ENCODE results near the gene HIRIP3.

Gene HIRIP3

GRCh38 chr16:29958756-29959155, 36.7 kb downstream of the HIRIP3 start:
- DNase-seq, result no peak

GRCh38 chr16:29951625-29952365, 43.6 kb downstream of the HIRIP3 start:
- DNase-seq, result no peak

- no peak for DNase-seq
These were observed 44.5 kb downstream of the HIRIP3 start for GRCh38 chr16:29950806-29951461.

GRCh38 chr16:29947897-29948296, 47.5 kb downstream of the HIRIP3 start:
- DNase-seq, result no peak

- no peak for DNase-seq
These were observed 51.3 kb downstream of the HIRIP3 start for GRCh38 chr16:29943846-29944799.

Measured in activated T-cell treated with anti-CD3 and anti-CD28 coated beads, Interleukin-2, amount 50 U/mL, for 48 hours (primary cell).